IMR-90 (cell line): Measurements from ENCODE around the gene ZAP70. TPM values are rescaled to one million over a fixed set of nuclear protein-coding genes. Genes with fewer than 3 reads are reported as not detected.

Source experiments
- ATAC-seq: fragments of 200-7000 bp; cut with Tn5 transposase; 2 replicates; pipeline ENCODE4 v1.9.1; 2020; ENCODE audit warnings: low read depth, mild to moderate bottlenecking, moderate library complexity
- BruUV-seq: library from RNA; stranded (reverse); fragments of 400-500 nt; replicated peaks from 2 replicates; lab custom pipeline; 2021; lab: Mats Ljungman, UMichigan
- CTCF ChIA-PET: fragments of 300-600 bp; formaldehyde crosslinking; extraction: SDS; loops from one replicate; lab custom pipeline; 2021; ENCODE audit warnings: antibody characterized with exemption; lab: Yijun Ruan, JAX
- POLR2A ChIA-PET: fragments of 300-600 bp; sonication (Branson Sonifier 250); formaldehyde crosslinking; loops from one replicate; lab custom pipeline; 2022; ENCODE audit warnings: antibody characterized with exemption; ENCODE audit not compliant: unreplicated experiment; lab: Charles Lee
- DNase-seq: peaks from one replicate; pipeline ENCODE4 v3.0.0; 2013
- H2AFZ ChIP-seq: replicated peaks from 2 replicates; pipeline ENCODE3; 2013; ENCODE audit warnings: low read length, mild to moderate bottlenecking; ENCODE audit not compliant: poor library complexity
- H2AK5ac ChIP-seq: 2 replicates; pipeline ENCODE4 v1.6.1; 2013; ENCODE audit warnings: low read depth, low read length, inconsistent platforms
- H2AK9ac ChIP-seq: replicated peaks from 2 replicates; pipeline ENCODE3; 2013; ENCODE audit warnings: mild to moderate bottlenecking, low read depth, low read length, moderate library complexity; ENCODE audit not compliant: poor library complexity
- H2BK120ac ChIP-seq: 2 replicates; pipeline ENCODE4 v1.6.1; 2013; ENCODE audit warnings: low read depth, low read length, inconsistent platforms
- H2BK15ac ChIP-seq: 3 replicates; pipeline ENCODE4 v1.6.1; 2013; ENCODE audit warnings: low read depth, low read length, inconsistent platforms
- H2BK20ac ChIP-seq: 2 replicates; pipeline ENCODE4 v1.6.1; 2013; ENCODE audit warnings: low read depth, mild to moderate bottlenecking, inconsistent platforms, low read length, moderate library complexity
- H2BK5ac ChIP-seq: 2 replicates; pipeline ENCODE4 v1.6.1; 2013; ENCODE audit warnings: mild to moderate bottlenecking, low read depth, low read length, inconsistent platforms; ENCODE audit not compliant: poor library complexity, severe bottlenecking
- H3K14ac ChIP-seq: replicated peaks from 2 replicates; pipeline ENCODE4 v1.6.1; 2013; ENCODE audit warnings: low read depth, low read length, inconsistent platforms
- H3K18ac ChIP-seq: 2 replicates; pipeline ENCODE4 v1.6.1; 2013; ENCODE audit warnings: low read depth, low read length, control low read depth
- H3K23ac ChIP-seq: 2 replicates; pipeline ENCODE4 v1.6.1; 2013; ENCODE audit warnings: low read depth, low read length, inconsistent platforms
- H3K27ac ChIP-seq: 2 replicates; pipeline ENCODE4 v1.5.1; 2013; ENCODE audit warnings: mild to moderate bottlenecking, control low read depth, low read length; ENCODE audit not compliant: insufficient read depth
- H3K27me3 ChIP-seq: 2 replicates; pipeline ENCODE4 v1.6.1; 2013; ENCODE audit warnings: low read length; ENCODE audit not compliant: control insufficient read depth, insufficient read depth
- H3K36me3 ChIP-seq: 2 replicates; pipeline ENCODE4 v1.6.1; 2013; ENCODE audit warnings: low read length, mixed read lengths; ENCODE audit not compliant: control insufficient read depth, insufficient read depth
- H3K4ac ChIP-seq: 2 replicates; pipeline ENCODE4 v1.6.1; 2013; ENCODE audit warnings: low read depth, low read length, inconsistent platforms
- H3K4me1 ChIP-seq: 2 replicates; pipeline ENCODE4 v1.6.1; 2013; ENCODE audit warnings: low read length, mixed read lengths; ENCODE audit not compliant: control insufficient read depth, insufficient read depth
- H3K4me2 ChIP-seq: 2 replicates; pipeline ENCODE4 v1.6.1; 2013; ENCODE audit warnings: low read depth, mild to moderate bottlenecking, control low read depth, low read length, moderate library complexity
- H3K4me3 ChIP-seq: 2 replicates; pipeline ENCODE4 v1.5.1; 2013; ENCODE audit warnings: low read depth, mild to moderate bottlenecking, control low read depth, low read length, moderate library complexity; ENCODE audit not compliant: insufficient read depth
- H3K56ac ChIP-seq: 2 replicates; pipeline ENCODE4 v1.6.1; 2013; ENCODE audit warnings: low read length, inconsistent platforms; ENCODE audit not compliant: insufficient read depth; ENCODE audit errors: extremely low read depth
- H3K79me1 ChIP-seq, 2 experiments: 2 replicates each; pipeline ENCODE4 v1.6.1; 2013; ENCODE audit warnings: low read length in 2 of 2, inconsistent platforms in 1 of 2, low read depth in 1 of 2
- H3K9ac ChIP-seq: 2 replicates; pipeline ENCODE4 v1.6.1; 2013; ENCODE audit warnings: low read depth, low read length, control low read depth
- H3K9me1 ChIP-seq: 2 replicates; pipeline ENCODE4 v1.6.1; 2013; ENCODE audit warnings: low read length, inconsistent platforms; ENCODE audit not compliant: insufficient read depth
- H3K9me3 ChIP-seq: 2 replicates; pipeline ENCODE4 v1.6.1; 2013; ENCODE audit warnings: low read length; ENCODE audit not compliant: control insufficient read depth, insufficient read depth
- H4K20me1 ChIP-seq: 2 replicates; pipeline ENCODE4 v1.6.1; 2013; ENCODE audit warnings: low read length, inconsistent platforms; ENCODE audit not compliant: insufficient read depth
- H4K5ac ChIP-seq: 2 replicates; pipeline ENCODE4 v1.6.1; 2013; ENCODE audit warnings: mild to moderate bottlenecking, low read depth, low read length, control low read depth
- H4K8ac ChIP-seq, 2 experiments: 2 replicates each; pipeline ENCODE4 v1.6.1; 2013; ENCODE audit warnings: low read depth in 2 of 2, low read length in 2 of 2, control low read depth in 1 of 2, inconsistent platforms in 1 of 2
- H4K91ac ChIP-seq: 2 replicates; pipeline ENCODE4 v1.6.1; 2013; ENCODE audit warnings: low read depth, low read length, inconsistent platforms; ENCODE audit not compliant: insufficient read depth
- NFE2L2 ChIP-seq: fragments of 150-350 bp; IDR thresholded peaks from 2 replicates; pipeline ENCODE4 v1.6.1; 2016; ENCODE audit warnings: low read depth, mild to moderate bottlenecking, low read length
- RAD21 ChIP-seq: IDR thresholded peaks from 2 replicates; pipeline ENCODE4 v1.6.1; 2012; ENCODE audit warnings: low read length, improper control_type of control experiment
- WGBS, 2 experiments: methylation state at CpG; one replicate each; pipeline versions ENCODE4 v1.1.5 to v1.1.7; 2013; ENCODE audit warnings: missing lambda C conversion rate in 2 of 2; ENCODE audit not compliant: insufficient read length in 1 of 2; ENCODE audit errors: extremely low coverage in 2 of 2; 5-methylcytosine and 5-hydroxymethylcytosine counted together
- dilution Hi-C: fragments of 300-500 bp; cut with HindIII; formaldehyde crosslinking; loops from one replicate; pipeline ENCODE4 v1.14.3; 2018; ENCODE audit warnings: low sequenced_read_pairs; ENCODE audit not compliant: unreplicated experiment
- in situ Hi-C: fragments of 300-500 bp; cut with MboI; formaldehyde crosslinking; loops from 3 replicates; pipeline ENCODE4 v1.14.3; 2019; ENCODE audit warnings: low sequenced_read_pairs, inconsistent platforms, mixed read lengths
- intact Hi-C: fragments of 100-400 bp; cut with micrococcal nuclease; formaldehyde crosslinking; loops from 2 replicates; pipeline ENCODE4 v1.10.0; 2022
- polyA plus RNA-seq, 3 experiments: library from polyadenylated mRNA; depleted of rRNA; stranded (reverse); fragments of >200 nt; gene quantifications; 2 replicates each; pipeline ENCODE4 v1.2.3, GENCODE V29; 2012; ENCODE audit warnings: low replicate concordance in 1 of 3
- total RNA-seq: library from RNA; depleted of rRNA; stranded (reverse); fragments of >200 nt; gene quantifications from 2 replicates; pipeline ENCODE4 v1.2.3, GENCODE V29; 2012

Gene ZAP70
- total and polyA plus RNA-seq, 2 of the 4 experiments (the other 2 are of a cell fraction) = under 0.01 to 0.09 TPM

DNA sequence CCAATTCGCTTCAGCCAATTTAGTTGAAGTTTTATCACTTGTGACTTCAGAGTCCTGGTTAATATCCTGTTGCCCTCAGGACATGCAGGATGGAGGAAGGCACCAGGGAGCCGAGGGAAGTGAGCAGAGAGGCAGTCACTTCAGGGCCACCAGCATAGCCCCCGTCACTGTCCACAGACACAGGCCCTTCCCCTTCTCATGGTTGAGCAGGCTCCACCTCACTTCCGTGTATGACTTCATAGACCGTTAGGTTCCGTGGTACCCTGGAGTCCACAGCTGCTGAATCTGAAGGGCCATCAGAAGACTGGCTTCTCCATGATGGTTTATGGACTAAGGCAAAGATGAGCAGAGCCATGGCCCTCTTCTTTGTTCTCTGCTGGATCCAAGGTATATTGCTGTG is 43.9 kb upstream of the ZAP70 start, which contains the start of gene C2orf92:
TSS of gene C2orf92 (plus strand) at position 266 of the 400 bp plus-strand sequence. CDS start at position 342, 76 bp downstream.
- H3K27me3 ChIP-seq = no peaks in the 10 kb centered on the region
- dilution Hi-C loops (no loop called here), intact Hi-C loops (no loop called here), in situ Hi-C loops (loop anchor here (25.0 kb wide), 1 partner anchor 1607 kb away; no protein-coding TSS in a partner anchor)
- H3K4me2 ChIP-seq = no peak within 1 kb of the TSS
- H3K36me3 ChIP-seq = no peaks in the 10 kb centered on the region
- H3K9ac ChIP-seq = no peak within 1 kb of the TSS
- H3K14ac ChIP-seq = no peak within 1 kb of the TSS
- no peak within 1 kb of the TSS for H4K8ac ChIP-seq
- H3K9me1 ChIP-seq = 0 out of 2 replicates have a peak, but pooled peaks cover 3% of the 10 kb centered on the region
- ChIA-PET POLR2A (no interaction called here), CTCF (no interaction called here)
- H3K18ac ChIP-seq = no peak within 1 kb of the TSS
- WGBS, 2 experiments = 88% methylated on average over 4 of the region's 6 CpGs; no CpG with 5 or more reads in 1 of the 2 experiments
- H2AFZ ChIP-seq = no peak within 1 kb of the TSS
- BruUV-seq = no TSS peak
- H3K4me1 ChIP-seq = peaks cover 2% of the 10 kb centered on the region; the same call in 1 of the 2 replicates
- H4K20me1 ChIP-seq = no peaks in the 10 kb centered on the region
- H3K4me3 ChIP-seq = no peak within 1 kb of the TSS
- H2AK9ac ChIP-seq = peak within 1 kb of the TSS; percentile 26
- H3K9me3 ChIP-seq = no peaks in the 10 kb centered on the region
- ATAC-seq (no peak), DNase-seq (no peak)
- TF ChIP-seq RAD21 (no peak), NFE2L2 (no peak)
- H2BK120ac ChIP-seq = no peak within 1 kb of the TSS
- H2BK20ac ChIP-seq = no peak within 1 kb of the TSS
- no peaks in the 10 kb centered on the region for H3K79me1 ChIP-seq
- no peak within 1 kb of the TSS for H4K91ac ChIP-seq
- H3K56ac ChIP-seq = no peak within 1 kb of the TSS
- no peak within 1 kb of the TSS for H2BK5ac ChIP-seq
- H3K27ac ChIP-seq = no peak within 1 kb of the TSS
- H3K23ac ChIP-seq = no peak within 1 kb of the TSS
- H4K5ac ChIP-seq = no peak within 1 kb of the TSS
- no peak within 1 kb of the TSS for H3K4ac ChIP-seq
- no peak within 1 kb of the TSS for H2BK15ac ChIP-seq
- no peak within 1 kb of the TSS for H2AK5ac ChIP-seq
